Measurements from ENCODE around the gene KLK7.

- no peak for TF ChIP-seq TCF7 (CRISPR knock-in tag; IDR thresholded peaks at IDR 0.05; ENCODE audit: low read depth)
- no peak for TF ChIP-seq NFE2L1 (CRISPR knock-in tag; IDR thresholded peaks at IDR 0.05)
- no peak for TF ChIP-seq NFYB (CRISPR knock-in tag; conservative IDR thresholded peaks at IDR 0.05; ENCODE audit: low read depth)
- TF ChIP-seq AR (CRISPR knock-in tag; IDR thresholded peaks at IDR 0.05), result no peak
- TF ChIP-seq SOX15 (CRISPR knock-in tag; IDR thresholded peaks at IDR 0.05), result no peak
- TF ChIP-seq KAT7 (CRISPR knock-in tag; IDR thresholded peaks at IDR 0.05; ENCODE audit: borderline replicate concordance), result no peak
These were observed 54.9 kb downstream of the KLK7 start for GRCh38 chr19:50928831-50929230.

Data from WTC11 (cell line).